ENCODE measurements around the gene FAM20A. TPM values are rescaled to one million over a fixed set of nuclear protein-coding genes. Genes with fewer than 3 reads are reported as not detected.

FAM20A gene
- total and polyA plus RNA-seq, 9 of the 15 experiments (the other 6 are each of a cell fraction or from before 2014, with no cell fraction given), result 0.07 TPM; not detected in 8

DNA sequence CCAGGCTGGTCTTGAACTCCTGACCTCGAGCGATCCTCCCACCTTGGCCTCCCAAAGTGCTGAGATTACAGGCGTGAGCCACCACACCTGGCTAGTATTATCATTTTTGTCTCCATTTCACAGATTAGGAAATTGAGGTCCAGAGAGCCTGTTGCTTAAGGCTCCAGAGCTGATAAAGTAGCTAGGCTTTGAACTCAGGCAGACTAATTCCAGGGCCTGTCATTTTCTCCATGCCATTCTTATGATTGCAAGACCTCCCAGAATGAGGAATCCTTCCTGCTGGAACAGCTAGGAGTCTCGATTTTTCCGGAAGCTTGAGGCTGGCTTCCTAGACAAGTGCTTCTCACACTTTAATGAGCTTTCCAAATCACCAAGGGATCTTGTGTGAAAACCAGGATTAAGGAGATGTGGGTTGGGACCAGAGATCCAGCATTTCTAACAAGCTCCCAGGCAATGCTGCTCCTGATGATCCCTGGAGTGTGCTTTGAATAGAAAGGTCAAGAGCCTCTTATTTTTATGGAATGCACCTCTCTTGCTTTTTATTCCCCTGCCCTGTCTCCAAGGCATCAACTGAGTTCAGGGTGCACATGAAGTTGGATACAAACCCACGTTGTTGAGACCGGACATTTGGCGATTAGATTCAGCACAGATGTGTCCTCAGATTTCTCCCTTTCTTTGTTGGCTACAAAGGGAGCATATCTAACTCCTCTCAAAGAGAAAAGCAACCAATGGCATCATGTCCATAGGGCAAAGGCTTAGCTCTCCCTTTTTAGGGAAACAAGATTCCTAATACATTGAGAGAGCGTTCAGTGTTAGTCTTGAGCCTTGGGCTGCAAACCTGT lies 40.3 kb upstream of the FAM20A start (continued):
- TF ChIP-seq GTF3C2 (IDR thresholded peaks at IDR 0.05; ENCODE audit: borderline replicate concordance, extremely low read depth, insufficient read length) (no peak), E2F4 (CRISPR knock-in tag; IDR thresholded peaks at IDR 0.05; ENCODE audit: low read depth) (no peak), BRF2 (IDR thresholded peaks at IDR 0.05; ENCODE audit: borderline replicate concordance, insufficient read depth, insufficient read length) (no peak), CBFB (CRISPR knock-in tag; IDR thresholded peaks at IDR 0.05) (no peak)

Measured in K562 (cell line).